Measurements from ENCODE around the gene GPR78. TPM values are rescaled to one million over a fixed set of nuclear protein-coding genes. Genes with fewer than 3 reads are reported as not detected.

The GPR78 gene
- total RNA-seq, 1 donor from 2014 or later = not detected

- no peak for DNase-seq (ENCODE audit: extremely low read depth, low read depth, low spot score)
These were observed 34.8 kb upstream of the GPR78 start for GRCh38 chr4:8545439-8545765.

GRCh38 chr4:8546766-8547107 is 33.5 kb upstream of the GPR78 start:
- DNase-seq (ENCODE audit: extremely low read depth, low read depth, low spot score) = no peak

GRCh38 chr4:8547108-8547911 is 32.9 kb upstream of the GPR78 start:
- no peak for DNase-seq (ENCODE audit: extremely low read depth, low read depth, low spot score)

GRCh38 chr4:8547912-8548730 is 32.1 kb upstream of the GPR78 start:
- DNase-seq (ENCODE audit: extremely low read depth, low read depth, low spot score) = no peak

- DNase-seq (ENCODE audit: extremely low read depth, low read depth, low spot score) = no peak
These were observed 31.4 kb upstream of the GPR78 start for GRCh38 chr4:8548731-8549351.

- DNase-seq (ENCODE audit: extremely low read depth, low read depth, low spot score) = no peak
These were observed 30.8 kb upstream of the GPR78 start for GRCh38 chr4:8549352-8549931.

- DNase-seq (ENCODE audit: extremely low read depth, low read depth, low spot score) = no peak
These were observed 29.5 kb upstream of the GPR78 start for GRCh38 chr4:8550691-8551090.

GRCh38 chr4:8552024-8552423 is 28.2 kb upstream of the GPR78 start:
- DNase-seq (ENCODE audit: extremely low read depth, low read depth, low spot score) = no peak

GRCh38 chr4:8552581-8553205 is 27.5 kb upstream of the GPR78 start:
- DNase-seq (ENCODE audit: extremely low read depth, low read depth, low spot score) = no peak

GRCh38 chr4:8553216-8553615 is 27.0 kb upstream of the GPR78 start:
- no peak for DNase-seq (ENCODE audit: extremely low read depth, low read depth, low spot score)

GRCh38 chr4:8553991-8554405 is 26.2 kb upstream of the GPR78 start:
- no peak for DNase-seq (ENCODE audit: extremely low read depth, low read depth, low spot score)

GRCh38 chr4:8554555-8555100 is 25.6 kb upstream of the GPR78 start:
- no peak for DNase-seq (ENCODE audit: extremely low read depth, low read depth, low spot score)

GRCh38 chr4:8555716-8556115 is 24.5 kb upstream of the GPR78 start:
- no peak for DNase-seq (ENCODE audit: extremely low read depth, low read depth, low spot score)

GRCh38 chr4:8556341-8557150 is 23.6 kb upstream of the GPR78 start:
- no peak for DNase-seq (ENCODE audit: extremely low read depth, low read depth, low spot score)

GRCh38 chr4:8557151-8558076 is 22.8 kb upstream of the GPR78 start:
- no peak for DNase-seq (ENCODE audit: extremely low read depth, low read depth, low spot score)

- no peak for DNase-seq (ENCODE audit: extremely low read depth, low read depth, low spot score)
These were observed 21.9 kb upstream of the GPR78 start for GRCh38 chr4:8558080-8558960.

GRCh38 chr4:8559011-8559410 is 21.2 kb upstream of the GPR78 start:
- no peak for DNase-seq (ENCODE audit: extremely low read depth, low read depth, low spot score)
